ENCODE results near the gene SLC25A17.

Gene SLC25A17

GRCh38 chr22:40728731-40729189 lies 90.4 kb downstream of the SLC25A17 start:
- Histone ChIP-seq H3K36me3 (ENCODE audit: insufficient read depth, insufficient read length, low read length) (no peaks in the 10 kb centered on the region), H3K27me3 (ENCODE audit: insufficient read depth, insufficient read length) (no peaks in the 10 kb centered on the region), H3K4me1 (ENCODE audit: insufficient read depth, insufficient read length) (no peaks in the 10 kb centered on the region), H3K4me3 (ENCODE audit: insufficient read length, low read depth) (no peak overlapping the region), H3K9me3 (ENCODE audit: insufficient read depth, low read length) (no peaks in the 10 kb centered on the region), H3K9ac (ENCODE audit: insufficient read length, low read depth) (no peak overlapping the region)
- DNase-seq (ENCODE audit: low read depth, low spot score): no peak
- TF ChIP-seq YY1 (IDR thresholded peaks at IDR 0.05; ENCODE audit: insufficient read depth, insufficient read length) (no peak), ZNF274 (IDR thresholded peaks at IDR 0.05; ENCODE audit: low read depth, low read length) (no peak), SUZ12 (IDR thresholded peaks at IDR 0.05; ENCODE audit: extremely low read depth, insufficient read depth, insufficient read length) (no peak)

DNA sequence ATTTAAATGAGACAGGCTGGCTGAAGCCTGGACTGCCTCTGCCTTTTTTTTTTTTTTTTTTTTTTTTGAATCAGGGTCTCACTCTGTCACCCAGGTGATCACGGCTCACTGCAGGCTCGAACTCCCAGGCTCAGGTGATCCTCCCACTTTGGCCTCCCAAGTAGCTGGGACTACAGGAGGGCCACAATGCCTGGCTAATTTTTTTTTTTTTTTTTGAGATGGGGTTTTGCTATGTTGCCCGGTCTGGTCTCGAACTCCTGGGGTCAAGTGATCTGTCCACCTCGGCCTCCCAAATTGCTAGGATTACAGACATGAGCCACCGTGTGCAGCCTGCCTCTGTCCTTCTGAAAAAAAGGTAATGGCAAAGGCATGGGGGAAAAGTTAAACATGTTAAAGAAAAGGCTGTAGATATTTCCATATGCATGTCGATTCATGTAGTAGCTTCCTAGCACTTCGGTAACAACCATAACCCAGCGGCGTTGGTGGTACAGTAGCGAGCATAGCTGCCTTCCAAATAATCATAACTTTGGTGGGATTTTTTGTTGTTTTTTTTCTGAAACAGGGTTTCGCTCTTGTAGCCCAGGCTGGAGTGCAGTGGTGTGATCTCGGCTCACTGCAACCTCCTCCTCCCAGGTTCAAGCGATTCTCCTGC lies 91.1 kb downstream of the SLC25A17 start:
- no peaks in the 10 kb centered on the region for H3K9me3 ChIP-seq (ENCODE audit: insufficient read depth, low read length)
- TF ChIP-seq ZNF274 (IDR thresholded peaks at IDR 0.05; ENCODE audit: low read depth, low read length) (no peak), YY1 (IDR thresholded peaks at IDR 0.05; ENCODE audit: insufficient read depth, insufficient read length) (no peak), SUZ12 (IDR thresholded peaks at IDR 0.05; ENCODE audit: extremely low read depth, insufficient read depth, insufficient read length) (no peak)
- H3K4me3 ChIP-seq (ENCODE audit: insufficient read length, low read depth): no peak overlapping the region
- DNase-seq (ENCODE audit: low read depth, low spot score): no peak
- peaks cover 4% of the 10 kb centered on the region for H3K4me1 ChIP-seq (ENCODE audit: insufficient read depth, insufficient read length)
- H3K9ac ChIP-seq (ENCODE audit: insufficient read length, low read depth): no peak overlapping the region
- no peaks in the 10 kb centered on the region for H3K27me3 ChIP-seq (ENCODE audit: insufficient read depth, insufficient read length)
- H3K36me3 ChIP-seq (ENCODE audit: insufficient read depth, insufficient read length, low read length): no peaks in the 10 kb centered on the region

GRCh38 chr22:40727070-40727963 lies 91.8 kb downstream of the SLC25A17 start:
- H3K4me1 ChIP-seq (ENCODE audit: insufficient read depth, insufficient read length): peaks cover 4% of the 10 kb centered on the region
- H3K27me3 ChIP-seq (ENCODE audit: insufficient read depth, insufficient read length): no peaks in the 10 kb centered on the region
- no peaks in the 10 kb centered on the region for H3K9me3 ChIP-seq (ENCODE audit: insufficient read depth, low read length)
- no peak for DNase-seq (ENCODE audit: low read depth, low spot score)
- no peaks in the 10 kb centered on the region for H3K36me3 ChIP-seq (ENCODE audit: insufficient read depth, insufficient read length, low read length)
- TF ChIP-seq ZNF274 (IDR thresholded peaks at IDR 0.05; ENCODE audit: low read depth, low read length) (no peak), SUZ12 (IDR thresholded peaks at IDR 0.05; ENCODE audit: extremely low read depth, insufficient read depth, insufficient read length) (no peak), YY1 (IDR thresholded peaks at IDR 0.05; ENCODE audit: insufficient read depth, insufficient read length) (no peak)
- H3K9ac ChIP-seq (ENCODE audit: insufficient read length, low read depth): no peak overlapping the region
- H3K4me3 ChIP-seq (ENCODE audit: insufficient read length, low read depth): no peak overlapping the region

DNA sequence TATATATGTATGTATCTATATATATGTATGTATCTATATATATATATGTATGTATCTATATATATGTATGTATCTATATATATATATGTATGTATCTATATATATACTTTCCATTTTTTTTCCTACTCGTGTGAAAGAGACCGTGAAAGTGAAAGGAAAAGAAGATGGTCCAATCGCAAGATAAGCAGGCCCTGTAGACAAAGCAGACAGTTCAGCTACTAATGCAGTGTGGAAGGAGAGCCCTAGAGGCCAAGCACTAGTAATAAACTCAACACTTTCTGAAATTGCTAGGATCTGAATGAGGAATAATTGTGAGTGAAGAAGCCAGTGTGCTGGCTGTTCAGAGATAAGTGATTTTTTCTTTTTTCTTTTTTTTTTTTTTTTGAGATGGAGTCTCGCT lies 92.6 kb downstream of the SLC25A17 start:
- no peak for DNase-seq (ENCODE audit: low read depth, low spot score)
- no peaks in the 10 kb centered on the region for H3K9me3 ChIP-seq (ENCODE audit: insufficient read depth, low read length)
- H3K4me3 ChIP-seq (ENCODE audit: insufficient read length, low read depth): no peak overlapping the region
- H3K9ac ChIP-seq (ENCODE audit: insufficient read length, low read depth): no peak overlapping the region
- H3K27me3 ChIP-seq (ENCODE audit: insufficient read depth, insufficient read length): no peaks in the 10 kb centered on the region
- TF ChIP-seq SUZ12 (IDR thresholded peaks at IDR 0.05; ENCODE audit: extremely low read depth, insufficient read depth, insufficient read length) (no peak), YY1 (IDR thresholded peaks at IDR 0.05; ENCODE audit: insufficient read depth, insufficient read length) (no peak), ZNF274 (IDR thresholded peaks at IDR 0.05; ENCODE audit: low read depth, low read length) (no peak)
- H3K36me3 ChIP-seq (ENCODE audit: insufficient read depth, insufficient read length, low read length): no peaks in the 10 kb centered on the region
- peaks cover 4% of the 10 kb centered on the region for H3K4me1 ChIP-seq (ENCODE audit: insufficient read depth, insufficient read length)

DNA sequence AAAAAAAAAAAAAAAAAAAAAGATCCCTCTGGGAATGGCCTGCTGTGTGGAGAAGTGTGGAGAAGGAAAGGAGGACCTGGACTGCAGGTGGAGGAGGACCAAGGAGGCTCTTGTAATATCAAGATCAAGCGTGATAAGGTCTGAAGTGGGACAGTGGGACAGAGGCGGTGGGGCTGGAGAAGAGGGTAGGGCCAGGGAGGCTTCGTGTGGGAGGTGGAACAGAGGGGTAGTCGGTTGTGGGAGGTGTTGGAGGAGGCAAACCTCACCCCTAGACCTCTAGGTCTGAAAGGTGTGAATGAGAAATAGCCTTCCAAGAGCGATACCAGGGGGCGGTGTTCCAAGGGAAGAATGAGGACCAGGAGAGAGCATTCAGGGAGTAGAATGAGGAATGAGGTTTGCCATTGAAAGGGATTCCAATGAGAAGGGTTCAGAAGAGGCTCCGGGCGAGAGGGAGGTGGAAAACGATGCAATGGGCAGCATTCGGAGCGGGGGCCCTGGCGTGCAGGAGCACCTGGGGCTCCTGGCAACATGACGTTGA lies 95.7 kb downstream of the SLC25A17 start:
- Histone ChIP-seq H3K4me1 (ENCODE audit: insufficient read depth, insufficient read length) (peaks cover 7% of the 10 kb centered on the region), H3K36me3 (ENCODE audit: insufficient read depth, insufficient read length, low read length) (no peaks in the 10 kb centered on the region), H3K4me3 (ENCODE audit: insufficient read length, low read depth) (no peak overlapping the region), H3K9me3 (ENCODE audit: insufficient read depth, low read length) (no peaks in the 10 kb centered on the region), H3K9ac (ENCODE audit: insufficient read length, low read depth) (no peak overlapping the region), H3K27me3 (ENCODE audit: insufficient read depth, insufficient read length) (no peaks in the 10 kb centered on the region)
- DNase-seq (ENCODE audit: low read depth, low spot score): no peak
- TF ChIP-seq ZNF274 (IDR thresholded peaks at IDR 0.05; ENCODE audit: low read depth, low read length): no peak
- TF ChIP-seq YY1 (IDR thresholded peaks at IDR 0.05; ENCODE audit: insufficient read depth, insufficient read length): no peak
- no peak for TF ChIP-seq SUZ12 (IDR thresholded peaks at IDR 0.05; ENCODE audit: extremely low read depth, insufficient read depth, insufficient read length)

DNA sequence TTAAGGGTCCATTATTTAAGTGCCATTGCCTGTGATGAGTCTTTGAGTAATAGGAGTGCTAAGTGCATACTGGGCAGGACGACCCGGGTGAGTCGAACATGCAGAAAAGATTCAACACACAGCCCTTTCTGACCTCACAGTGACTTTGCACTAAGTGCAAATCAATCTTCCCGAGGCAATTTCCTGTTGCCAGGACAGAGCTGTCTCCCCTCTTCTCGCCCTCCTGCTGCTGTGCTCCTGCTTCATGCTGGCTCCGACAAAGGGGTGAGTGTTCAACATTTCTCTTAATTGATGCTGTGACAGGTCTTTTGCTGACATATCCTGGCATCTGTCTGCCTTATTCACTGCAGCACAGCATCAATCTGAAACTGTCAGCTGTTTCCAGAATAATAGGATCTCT lies 97.9 kb downstream of the SLC25A17 start:
- TF ChIP-seq YY1 (IDR thresholded peaks at IDR 0.05; ENCODE audit: insufficient read depth, insufficient read length) (no peak), ZNF274 (IDR thresholded peaks at IDR 0.05; ENCODE audit: low read depth, low read length) (no peak), SUZ12 (IDR thresholded peaks at IDR 0.05; ENCODE audit: extremely low read depth, insufficient read depth, insufficient read length) (no peak)
- no peak for DNase-seq (ENCODE audit: low read depth, low spot score)
- Histone ChIP-seq H3K4me3 (ENCODE audit: insufficient read length, low read depth) (no peak overlapping the region), H3K27me3 (ENCODE audit: insufficient read depth, insufficient read length) (no peaks in the 10 kb centered on the region), H3K36me3 (ENCODE audit: insufficient read depth, insufficient read length, low read length) (no peaks in the 10 kb centered on the region), H3K9ac (ENCODE audit: insufficient read length, low read depth) (no peak overlapping the region), H3K9me3 (ENCODE audit: insufficient read depth, low read length) (no peaks in the 10 kb centered on the region), H3K4me1 (ENCODE audit: insufficient read depth, insufficient read length) (peaks cover 7% of the 10 kb centered on the region)

Measured in NT2/D1 (cell line).